K562 (cell line): ENCODE results near the gene TSR3. TPM values are rescaled to one million over a fixed set of nuclear protein-coding genes. Genes with fewer than 3 reads are reported as not detected.

ENCODE experiments used
- ARHGAP35 ChIP-seq: fragments of 450-650 bp; IDR thresholded peaks from 2 replicates; pipeline ENCODE4 v1.6.1; 2018; ENCODE audit not compliant: partially characterized antibody
- ARID1B ChIP-seq: fragments of 450-650 bp; IDR thresholded peaks from 2 replicates; pipeline ENCODE4 v1.6.1; 2016; ENCODE audit warnings: antibody characterized with exemption, mild to moderate bottlenecking, inconsistent platforms
- MTA2 ChIP-seq: fragments of 450-650 bp; IDR thresholded peaks from 2 replicates; pipeline ENCODE4 v1.6.1; 2016; ENCODE audit warnings: low read depth
- RBM15 ChIP-seq: fragments of 200-400 bp; formaldehyde crosslinking; IDR thresholded peaks from 2 replicates; pipeline ENCODE4 v1.6.1; 2018; ENCODE audit warnings: mild to moderate bottlenecking, low read length, moderate library complexity; ENCODE audit not compliant: insufficient read depth
- SREBF2 ChIP-seq: sonication (generic); formaldehyde crosslinking; IDR thresholded peaks from 2 replicates; pipeline ENCODE4 v1.4.0; 2020; ENCODE audit warnings: mild to moderate bottlenecking, missing genetic modification reagents
- TBP ChIP-seq: optimal IDR thresholded peaks from 2 replicates; pipeline ENCODE3; 2011; ENCODE audit warnings: low read depth, low read length, improper control_type of control experiment
- polyA plus RNA-seq, 8 experiments: library from polyadenylated mRNA; depleted of rRNA in 4 of 8; stranded (reverse) in 5 of 8; unstranded in 3 of 8; fragments of >200 nt; fragmentation: Nextera tagmentation in 2 of 8; fragmentation: Illumina TruSeq in 1 of 8; extraction: Ambion mirVana in 2 of 8; extraction: Trizol in 1 of 8; gene quantifications; 2 replicates each; pipeline versions ENCODE4 v1.2.1 to v1.2.3, GENCODE V29; 2011 to 2014; ENCODE audit warnings: inconsistent platforms in 1 of 8, missing spikeins in 1 of 8
- total RNA-seq, 7 experiments: library from RNA; depleted of rRNA in 6 of 7; stranded (reverse); fragments of >200 nt in 6 of 7; fragmentation: Illumina TruSeq in 2 of 7; extraction: Trizol in 2 of 7; gene quantifications; 2 replicates each; pipeline versions ENCODE4 v1.2.1 to v1.2.3, GENCODE V29; 2011 to 2021; ENCODE audit warnings: low replicate concordance in 1 of 7
- TF ChIP-seq, protein P1 (sequence below), 2 experiments: fragments of 450-650 bp; formaldehyde crosslinking in 1 of 2; IDR thresholded peaks; 2 replicates each; pipeline versions ENCODE4 v1.4.0 to v1.6.1; 2014 to 2020; ENCODE audit warnings: mild to moderate bottlenecking in 2 of 2, borderline replicate concordance in 1 of 2, low read depth in 1 of 2
- TF ChIP-seq, protein P2 (sequence below): sonication (generic); formaldehyde crosslinking; IDR thresholded peaks from 2 replicates; pipeline ENCODE4 v1.9.0; 2022; ENCODE audit warnings: mild to moderate bottlenecking, missing genetic modification reagents
- TF ChIP-seq, protein P3 (sequence below): fragments of 450-650 bp; formaldehyde crosslinking; IDR thresholded peaks from 2 replicates; pipeline ENCODE4 v1.4.0; 2022; ENCODE audit warnings: mild to moderate bottlenecking, moderate library complexity
- TF ChIP-seq, protein P4 (sequence below): fragments of 150-350 bp; IDR thresholded peaks from 2 replicates; pipeline ENCODE4 v1.6.1; 2014; ENCODE audit warnings: low read depth, mild to moderate bottlenecking, low read length, borderline replicate concordance
- TF ChIP-seq, protein P5 (sequence below): fragments of 250-450 bp; sonication (Bioruptor Pico); IDR thresholded peaks from 2 replicates; pipeline ENCODE4 v1.4.0; 2020

Gene TSR3
- total and polyA plus RNA-seq, 9 of the 15 experiments (the other 6 are each of a cell fraction or from before 2014, with no cell fraction given): 1.5 to 74.8 (median 16.5) TPM

DNA sequence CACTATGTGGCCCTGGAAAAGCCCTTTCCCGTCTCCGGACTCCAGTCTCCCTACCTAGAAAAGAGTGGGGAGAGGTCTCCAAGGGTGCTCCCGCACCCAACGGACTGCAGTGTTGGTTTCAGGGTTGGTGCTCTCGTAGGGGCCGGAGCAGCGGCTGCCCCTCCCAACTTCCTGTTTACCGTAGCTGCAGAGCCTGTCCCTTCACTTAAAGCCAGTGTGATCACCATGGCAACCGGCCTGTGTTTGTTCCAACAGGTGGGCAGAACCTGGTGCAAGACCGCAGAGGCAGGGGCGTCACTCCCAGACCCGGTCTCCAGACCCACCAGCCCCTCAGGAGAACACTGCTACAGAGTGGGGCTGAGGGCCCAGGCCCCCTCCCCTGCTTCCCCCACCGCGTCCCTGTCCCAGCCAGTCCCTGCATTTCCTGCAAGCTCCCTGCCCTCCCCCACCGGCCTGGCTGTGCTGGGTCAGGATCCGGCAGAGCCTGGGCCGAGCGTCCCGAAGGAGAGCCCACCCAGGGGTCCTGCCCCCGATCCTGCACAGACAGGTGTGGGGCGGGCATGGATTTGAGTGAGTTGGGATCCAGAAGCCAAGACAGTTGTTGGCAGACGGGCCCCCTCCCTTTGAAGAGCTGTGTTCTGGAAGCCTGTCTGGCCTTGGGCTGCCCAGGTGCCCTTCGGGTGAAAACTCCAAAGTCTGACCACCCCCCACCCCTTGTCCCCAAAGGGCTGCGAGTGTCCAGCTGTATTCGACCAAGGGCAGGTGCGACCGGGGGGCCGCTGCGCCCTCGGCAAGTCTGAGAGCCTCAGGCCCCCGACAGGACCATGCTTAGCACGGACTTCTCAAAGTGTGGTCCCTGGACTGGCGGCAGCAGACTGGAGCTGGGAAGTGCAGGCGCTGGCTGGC lies 19.7 kb downstream of the TSR3 start (continued):
- TF ChIP-seq, protein P1, sequence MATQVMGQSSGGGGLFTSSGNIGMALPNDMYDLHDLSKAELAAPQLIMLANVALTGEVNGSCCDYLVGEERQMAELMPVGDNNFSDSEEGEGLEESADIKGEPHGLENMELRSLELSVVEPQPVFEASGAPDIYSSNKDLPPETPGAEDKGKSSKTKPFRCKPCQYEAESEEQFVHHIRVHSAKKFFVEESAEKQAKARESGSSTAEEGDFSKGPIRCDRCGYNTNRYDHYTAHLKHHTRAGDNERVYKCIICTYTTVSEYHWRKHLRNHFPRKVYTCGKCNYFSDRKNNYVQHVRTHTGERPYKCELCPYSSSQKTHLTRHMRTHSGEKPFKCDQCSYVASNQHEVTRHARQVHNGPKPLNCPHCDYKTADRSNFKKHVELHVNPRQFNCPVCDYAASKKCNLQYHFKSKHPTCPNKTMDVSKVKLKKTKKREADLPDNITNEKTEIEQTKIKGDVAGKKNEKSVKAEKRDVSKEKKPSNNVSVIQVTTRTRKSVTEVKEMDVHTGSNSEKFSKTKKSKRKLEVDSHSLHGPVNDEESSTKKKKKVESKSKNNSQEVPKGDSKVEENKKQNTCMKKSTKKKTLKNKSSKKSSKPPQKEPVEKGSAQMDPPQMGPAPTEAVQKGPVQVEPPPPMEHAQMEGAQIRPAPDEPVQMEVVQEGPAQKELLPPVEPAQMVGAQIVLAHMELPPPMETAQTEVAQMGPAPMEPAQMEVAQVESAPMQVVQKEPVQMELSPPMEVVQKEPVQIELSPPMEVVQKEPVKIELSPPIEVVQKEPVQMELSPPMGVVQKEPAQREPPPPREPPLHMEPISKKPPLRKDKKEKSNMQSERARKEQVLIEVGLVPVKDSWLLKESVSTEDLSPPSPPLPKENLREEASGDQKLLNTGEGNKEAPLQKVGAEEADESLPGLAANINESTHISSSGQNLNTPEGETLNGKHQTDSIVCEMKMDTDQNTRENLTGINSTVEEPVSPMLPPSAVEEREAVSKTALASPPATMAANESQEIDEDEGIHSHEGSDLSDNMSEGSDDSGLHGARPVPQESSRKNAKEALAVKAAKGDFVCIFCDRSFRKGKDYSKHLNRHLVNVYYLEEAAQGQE (IDR thresholded peaks at IDR 0.05; ENCODE audit: borderline replicate concordance): no peak
- TF ChIP-seq, protein P1 (CRISPR knock-in tag; IDR thresholded peaks at IDR 0.05; ENCODE audit: low read depth): no peak
- no peak for TF ChIP-seq ARHGAP35
- TF ChIP-seq MTA2: no peak
- TF ChIP-seq, protein P2, sequence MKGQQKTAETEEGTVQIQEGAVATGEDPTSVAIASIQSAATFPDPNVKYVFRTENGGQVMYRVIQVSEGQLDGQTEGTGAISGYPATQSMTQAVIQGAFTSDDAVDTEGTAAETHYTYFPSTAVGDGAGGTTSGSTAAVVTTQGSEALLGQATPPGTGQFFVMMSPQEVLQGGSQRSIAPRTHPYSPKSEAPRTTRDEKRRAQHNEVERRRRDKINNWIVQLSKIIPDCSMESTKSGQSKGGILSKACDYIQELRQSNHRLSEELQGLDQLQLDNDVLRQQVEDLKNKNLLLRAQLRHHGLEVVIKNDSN: no peak
- no peak for TF ChIP-seq RBM15
- TF ChIP-seq, protein P3, sequence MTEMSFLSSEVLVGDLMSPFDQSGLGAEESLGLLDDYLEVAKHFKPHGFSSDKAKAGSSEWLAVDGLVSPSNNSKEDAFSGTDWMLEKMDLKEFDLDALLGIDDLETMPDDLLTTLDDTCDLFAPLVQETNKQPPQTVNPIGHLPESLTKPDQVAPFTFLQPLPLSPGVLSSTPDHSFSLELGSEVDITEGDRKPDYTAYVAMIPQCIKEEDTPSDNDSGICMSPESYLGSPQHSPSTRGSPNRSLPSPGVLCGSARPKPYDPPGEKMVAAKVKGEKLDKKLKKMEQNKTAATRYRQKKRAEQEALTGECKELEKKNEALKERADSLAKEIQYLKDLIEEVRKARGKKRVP (CRISPR knock-in tag): no peak
- TF ChIP-seq SREBF2 (CRISPR knock-in tag): no peak
- TF ChIP-seq ARID1B: peak; percentile 32; the same call in 1 of the 2 replicates
- TF ChIP-seq, protein P4, sequence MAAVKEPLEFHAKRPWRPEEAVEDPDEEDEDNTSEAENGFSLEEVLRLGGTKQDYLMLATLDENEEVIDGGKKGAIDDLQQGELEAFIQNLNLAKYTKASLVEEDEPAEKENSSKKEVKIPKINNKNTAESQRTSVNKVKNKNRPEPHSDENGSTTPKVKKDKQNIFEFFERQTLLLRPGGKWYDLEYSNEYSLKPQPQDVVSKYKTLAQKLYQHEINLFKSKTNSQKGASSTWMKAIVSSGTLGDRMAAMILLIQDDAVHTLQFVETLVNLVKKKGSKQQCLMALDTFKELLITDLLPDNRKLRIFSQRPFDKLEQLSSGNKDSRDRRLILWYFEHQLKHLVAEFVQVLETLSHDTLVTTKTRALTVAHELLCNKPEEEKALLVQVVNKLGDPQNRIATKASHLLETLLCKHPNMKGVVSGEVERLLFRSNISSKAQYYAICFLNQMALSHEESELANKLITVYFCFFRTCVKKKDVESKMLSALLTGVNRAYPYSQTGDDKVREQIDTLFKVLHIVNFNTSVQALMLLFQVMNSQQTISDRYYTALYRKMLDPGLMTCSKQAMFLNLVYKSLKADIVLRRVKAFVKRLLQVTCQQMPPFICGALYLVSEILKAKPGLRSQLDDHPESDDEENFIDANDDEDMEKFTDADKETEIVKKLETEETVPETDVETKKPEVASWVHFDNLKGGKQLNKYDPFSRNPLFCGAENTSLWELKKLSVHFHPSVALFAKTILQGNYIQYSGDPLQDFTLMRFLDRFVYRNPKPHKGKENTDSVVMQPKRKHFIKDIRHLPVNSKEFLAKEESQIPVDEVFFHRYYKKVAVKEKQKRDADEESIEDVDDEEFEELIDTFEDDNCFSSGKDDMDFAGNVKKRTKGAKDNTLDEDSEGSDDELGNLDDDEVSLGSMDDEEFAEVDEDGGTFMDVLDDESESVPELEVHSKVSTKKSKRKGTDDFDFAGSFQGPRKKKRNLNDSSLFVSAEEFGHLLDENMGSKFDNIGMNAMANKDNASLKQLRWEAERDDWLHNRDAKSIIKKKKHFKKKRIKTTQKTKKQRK: no peak
- TF ChIP-seq, protein P5, sequence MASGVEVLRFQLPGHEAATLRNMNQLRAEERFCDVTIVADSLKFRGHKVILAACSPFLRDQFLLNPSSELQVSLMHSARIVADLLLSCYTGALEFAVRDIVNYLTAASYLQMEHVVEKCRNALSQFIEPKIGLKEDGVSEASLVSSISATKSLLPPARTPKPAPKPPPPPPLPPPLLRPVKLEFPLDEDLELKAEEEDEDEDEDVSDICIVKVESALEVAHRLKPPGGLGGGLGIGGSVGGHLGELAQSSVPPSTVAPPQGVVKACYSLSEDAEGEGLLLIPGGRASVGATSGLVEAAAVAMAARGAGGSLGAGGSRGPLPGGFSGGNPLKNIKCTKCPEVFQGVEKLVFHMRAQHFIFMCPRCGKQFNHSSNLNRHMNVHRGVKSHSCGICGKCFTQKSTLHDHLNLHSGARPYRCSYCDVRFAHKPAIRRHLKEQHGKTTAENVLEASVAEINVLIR (CRISPR knock-in tag): no peak
- TF ChIP-seq TBP: no peak
